GM21360 (cell line): ENCODE measurements around the gene CCDC157.

Experiments
- ATAC-seq: cut with Tn5 transposase; IDR thresholded peaks from one replicate; pipeline ENCODE4 v1.9.1; 2021; ENCODE audit warnings: mild to moderate bottlenecking, moderate library complexity; ENCODE audit not compliant: unreplicated experiment

Gene CCDC157

GRCh38 chr22:30351226-30351625 lies 5.6 kb upstream of the CCDC157 start:
- no peak for ATAC-seq

GRCh38 chr22:30354644-30355043 lies 2.2 kb upstream of the CCDC157 start:
- no peak for ATAC-seq

- ATAC-seq = no peak
These were observed 396 bp downstream of the CCDC157 start for GRCh38 chr22:30357236-30357570.

- no peak for ATAC-seq
These were observed 926 bp downstream of the CCDC157 start for GRCh38 chr22:30357650-30358215.

GRCh38 chr22:30358541-30358940 lies 1.7 kb downstream of the CCDC157 start:
- ATAC-seq = no peak

GRCh38 chr22:30361916-30362650 lies 5.3 kb downstream of the CCDC157 start:
- ATAC-seq = no peak

GRCh38 chr22:30362651-30363281 lies 6.0 kb downstream of the CCDC157 start:
- ATAC-seq = no peak

GRCh38 chr22:30365891-30366290 lies 9.1 kb downstream of the CCDC157 start:
- no peak for ATAC-seq

- no peak for ATAC-seq
These were observed 11.6 kb downstream of the CCDC157 start for GRCh38 chr22:30368420-30368819.

- ATAC-seq = no peak
These were observed 13.9 kb downstream of the CCDC157 start for GRCh38 chr22:30370641-30371230.

GRCh38 chr22:30371321-30371720 lies 14.5 kb downstream of the CCDC157 start:
- ATAC-seq = no peak

GRCh38 chr22:30371981-30372380 lies 15.2 kb downstream of the CCDC157 start:
- no peak for ATAC-seq

- no peak for ATAC-seq
These were observed 16.1 kb downstream of the CCDC157 start for GRCh38 chr22:30372915-30373314.

GRCh38 chr22:30373331-30374325 lies 16.8 kb downstream of the CCDC157 start:
- no peak for ATAC-seq

GRCh38 chr22:30375312-30375849 lies 18.6 kb downstream of the CCDC157 start:
- ATAC-seq = no peak

- no peak for ATAC-seq
These were observed 23.2 kb downstream of the CCDC157 start for GRCh38 chr22:30380011-30380410.

- no peak for ATAC-seq
These were observed 24.5 kb downstream of the CCDC157 start for GRCh38 chr22:30381264-30381663.

- no peak for ATAC-seq
These were observed 25.5 kb downstream of the CCDC157 start for GRCh38 chr22:30382340-30382739.

- no peak for ATAC-seq
These were observed 26.3 kb downstream of the CCDC157 start for GRCh38 chr22:30383061-30383460.

- ATAC-seq = no peak
These were observed 29.1 kb downstream of the CCDC157 start for GRCh38 chr22:30385942-30386341.

GRCh38 chr22:30386608-30386959 lies 29.8 kb downstream of the CCDC157 start:
- no peak for ATAC-seq
